ENCODE results near the gene PRR7.

PRR7 gene

DNA sequence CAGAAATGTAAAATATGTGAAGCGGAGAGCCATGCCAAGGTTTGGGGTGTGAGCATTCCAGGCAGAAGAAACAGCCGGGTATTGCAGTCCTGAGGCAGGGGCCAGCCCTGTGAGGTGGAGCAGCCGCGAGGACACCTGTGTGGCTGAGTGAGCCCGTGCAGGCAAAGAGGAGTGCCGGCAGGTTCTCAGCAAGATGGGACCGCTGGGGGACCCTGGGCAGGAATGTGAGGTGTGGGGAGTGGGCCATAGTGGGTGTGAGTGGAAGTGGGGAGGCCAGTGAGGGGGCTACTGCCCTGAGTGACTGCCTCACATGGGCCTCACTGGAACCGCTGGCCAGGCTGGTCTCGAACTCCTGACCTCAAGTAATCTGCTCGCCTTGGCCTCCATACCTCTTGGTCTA, 8.1 kb upstream of the PRR7 start:
- DNase-seq (ENCODE audit: low read depth) = no peak
- H3K4me3 ChIP-seq (ENCODE audit: low read length) = no peak overlapping the region
- TF ChIP-seq, protein P1, sequence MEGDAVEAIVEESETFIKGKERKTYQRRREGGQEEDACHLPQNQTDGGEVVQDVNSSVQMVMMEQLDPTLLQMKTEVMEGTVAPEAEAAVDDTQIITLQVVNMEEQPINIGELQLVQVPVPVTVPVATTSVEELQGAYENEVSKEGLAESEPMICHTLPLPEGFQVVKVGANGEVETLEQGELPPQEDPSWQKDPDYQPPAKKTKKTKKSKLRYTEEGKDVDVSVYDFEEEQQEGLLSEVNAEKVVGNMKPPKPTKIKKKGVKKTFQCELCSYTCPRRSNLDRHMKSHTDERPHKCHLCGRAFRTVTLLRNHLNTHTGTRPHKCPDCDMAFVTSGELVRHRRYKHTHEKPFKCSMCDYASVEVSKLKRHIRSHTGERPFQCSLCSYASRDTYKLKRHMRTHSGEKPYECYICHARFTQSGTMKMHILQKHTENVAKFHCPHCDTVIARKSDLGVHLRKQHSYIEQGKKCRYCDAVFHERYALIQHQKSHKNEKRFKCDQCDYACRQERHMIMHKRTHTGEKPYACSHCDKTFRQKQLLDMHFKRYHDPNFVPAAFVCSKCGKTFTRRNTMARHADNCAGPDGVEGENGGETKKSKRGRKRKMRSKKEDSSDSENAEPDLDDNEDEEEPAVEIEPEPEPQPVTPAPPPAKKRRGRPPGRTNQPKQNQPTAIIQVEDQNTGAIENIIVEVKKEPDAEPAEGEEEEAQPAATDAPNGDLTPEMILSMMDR (IDR thresholded peaks at IDR 0.05; ENCODE audit: insufficient read depth, low read depth, low read length, missing control alignments) = no peak

DNA sequence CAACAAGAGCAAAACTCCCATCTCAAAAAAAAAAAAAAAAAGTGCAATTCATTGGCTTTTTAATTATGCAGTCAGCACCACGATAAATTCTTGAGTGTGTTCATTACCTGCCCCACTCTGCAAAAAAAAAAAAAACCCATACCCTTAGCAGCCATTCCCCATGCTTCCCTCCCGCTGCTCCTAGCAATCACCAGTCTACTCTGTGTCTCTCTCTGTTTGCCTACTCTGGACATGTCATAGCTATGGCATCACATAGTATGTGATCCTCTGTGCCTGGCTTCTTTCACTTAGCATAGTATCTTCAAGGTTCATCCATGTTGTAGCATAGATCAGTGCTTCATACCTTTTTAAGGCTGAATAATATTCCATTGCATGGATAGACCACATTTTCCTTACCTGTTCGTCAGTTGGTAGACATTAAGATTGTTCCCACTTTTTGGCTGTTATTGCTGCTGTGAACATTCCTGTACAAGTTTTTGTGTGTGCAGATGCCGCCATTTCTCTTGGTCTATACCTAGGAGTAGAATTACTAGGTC, 7.0 kb upstream of the PRR7 start:
- TF ChIP-seq, protein P1 (IDR thresholded peaks at IDR 0.05; ENCODE audit: insufficient read depth, low read depth, low read length, missing control alignments) = no peak
- no peak for DNase-seq (ENCODE audit: low read depth)
- no peak overlapping the region for H3K4me3 ChIP-seq (ENCODE audit: low read length)

DNA sequence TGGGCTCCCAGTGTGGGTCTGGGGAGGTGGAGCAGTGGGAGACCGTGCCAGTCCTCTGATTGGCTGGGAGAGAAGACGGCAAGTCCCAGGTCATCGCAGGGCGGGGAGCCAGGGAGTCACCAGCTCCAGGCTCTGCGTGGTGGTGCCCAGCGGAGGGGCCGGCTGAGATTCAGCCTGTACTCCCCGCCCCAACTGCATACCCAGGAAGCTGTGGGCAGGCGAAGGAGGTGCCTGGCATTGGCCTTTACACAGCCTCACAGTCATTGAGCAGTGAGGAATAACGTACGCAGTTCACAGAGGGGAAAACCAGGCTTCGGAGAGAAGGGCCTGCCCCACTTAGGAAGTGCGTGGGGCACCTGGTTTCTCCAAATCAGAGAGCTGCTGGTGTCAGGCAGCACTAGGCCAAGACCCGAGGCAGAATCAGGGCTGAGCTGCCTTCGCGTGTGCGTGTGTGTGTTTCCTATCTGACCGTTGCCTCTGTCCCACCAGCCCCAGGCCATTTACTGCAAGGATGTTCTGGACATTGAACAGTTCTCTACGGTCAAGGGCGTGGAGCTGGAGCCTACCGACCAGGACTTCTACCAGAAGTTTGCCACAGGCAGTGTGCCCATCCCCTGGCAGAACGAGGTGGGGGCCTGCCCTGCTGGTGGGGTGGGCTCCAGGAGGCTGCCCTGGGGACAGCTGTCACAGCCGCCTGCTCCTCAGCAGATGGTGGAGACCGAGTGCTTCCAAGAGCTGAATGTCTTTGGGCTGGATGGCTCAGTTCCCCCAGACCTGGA, 6.2 kb upstream of the PRR7 start:
- TF ChIP-seq, protein P1 (IDR thresholded peaks at IDR 0.05; ENCODE audit: insufficient read depth, low read depth, low read length, missing control alignments) = no peak
- DNase-seq (ENCODE audit: low read depth) = no peak
- H3K4me3 ChIP-seq (ENCODE audit: low read length) = no peak overlapping the region

DNA sequence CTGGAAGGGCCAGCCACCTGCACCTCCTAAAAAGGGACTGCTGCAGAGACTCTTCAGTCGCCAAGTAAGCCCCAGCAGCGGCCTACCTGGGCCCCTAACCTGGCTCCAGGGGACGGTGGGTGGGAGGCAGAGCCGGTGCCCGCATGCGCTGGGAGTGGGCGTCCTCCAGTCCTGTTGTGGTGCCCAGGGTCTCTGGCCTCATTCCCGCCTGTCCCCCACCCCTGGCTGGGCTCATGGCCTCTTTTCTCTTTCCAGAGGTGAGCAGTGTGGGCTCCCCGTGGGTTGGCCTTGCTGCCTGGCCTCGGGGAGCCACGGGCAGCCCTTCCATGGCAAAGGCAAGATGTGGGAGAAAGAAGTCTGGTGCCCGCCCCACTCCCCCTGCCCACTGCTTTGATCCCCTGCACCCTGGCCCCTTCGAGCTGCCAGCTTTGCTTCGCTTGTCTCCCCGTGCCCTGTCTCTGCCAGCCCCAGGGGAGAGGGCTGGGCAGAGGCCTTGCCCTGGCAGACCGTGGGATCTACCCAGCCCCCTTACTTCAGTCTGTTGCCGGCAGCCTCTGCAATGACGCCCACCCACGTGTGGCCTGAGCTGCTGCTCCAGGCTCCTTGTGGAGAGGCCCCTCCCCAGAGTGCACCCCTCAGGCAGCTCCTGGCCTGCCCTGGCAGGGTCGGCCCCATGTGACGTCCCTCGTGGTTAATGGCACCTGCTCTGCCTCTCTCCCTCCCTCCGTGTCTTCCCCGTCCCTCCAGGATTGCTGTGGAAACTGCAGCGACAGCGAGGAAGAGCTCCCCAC, 5.4 kb upstream of the PRR7 start:
- DNase-seq (ENCODE audit: low read depth) = no peak
- TF ChIP-seq, protein P1 (IDR thresholded peaks at IDR 0.05; ENCODE audit: insufficient read depth, low read depth, low read length, missing control alignments) = no peak

DNA sequence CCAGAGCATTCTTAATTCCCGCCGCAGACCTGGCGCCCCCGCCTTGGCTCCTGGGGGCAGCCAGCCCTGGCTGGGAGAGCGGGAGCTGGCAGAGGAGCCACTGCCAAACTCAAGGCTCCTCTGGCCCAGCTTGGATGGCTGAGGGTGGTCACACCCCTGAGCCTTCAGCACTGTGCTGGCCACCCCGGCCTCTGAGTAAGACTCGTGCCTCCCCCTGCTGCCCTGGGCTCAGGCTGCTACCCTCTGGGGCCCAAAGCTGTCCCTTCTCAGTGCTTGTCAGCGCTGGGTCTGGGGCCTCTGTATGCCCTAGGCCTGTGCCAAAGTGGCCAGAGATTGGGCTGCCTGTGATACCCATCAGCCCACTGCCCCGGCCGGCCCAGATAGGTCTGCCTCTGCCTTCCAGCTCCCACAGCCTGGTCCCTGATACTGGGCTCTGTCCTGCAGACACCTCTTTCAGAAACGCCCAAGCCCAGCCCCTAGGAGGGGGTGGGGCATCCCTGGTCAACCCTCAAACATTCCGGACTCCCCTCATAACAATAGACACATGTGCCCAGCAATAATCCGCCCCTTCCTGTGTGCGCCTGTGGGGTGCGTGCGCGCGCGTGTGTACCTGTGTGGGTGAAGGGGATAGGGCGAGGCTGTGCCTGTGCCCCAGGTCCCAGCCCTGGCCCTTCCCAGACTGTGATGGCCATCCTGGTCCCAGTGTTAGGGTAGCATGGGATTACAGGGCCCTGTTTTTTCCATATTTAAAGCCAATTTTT, 4.4 kb upstream of the PRR7 start:
- H3K4me3 ChIP-seq (ENCODE audit: low read length) = no peak overlapping the region
- TF ChIP-seq, protein P1 (IDR thresholded peaks at IDR 0.05; ENCODE audit: insufficient read depth, low read depth, low read length, missing control alignments) = no peak
- DNase-seq (ENCODE audit: low read depth) = no peak

More for the DNA sequence above, 5.4 kb upstream of the PRR7 start:
- H3K4me3 ChIP-seq (ENCODE audit: low read length) = no peak overlapping the region

DNA sequence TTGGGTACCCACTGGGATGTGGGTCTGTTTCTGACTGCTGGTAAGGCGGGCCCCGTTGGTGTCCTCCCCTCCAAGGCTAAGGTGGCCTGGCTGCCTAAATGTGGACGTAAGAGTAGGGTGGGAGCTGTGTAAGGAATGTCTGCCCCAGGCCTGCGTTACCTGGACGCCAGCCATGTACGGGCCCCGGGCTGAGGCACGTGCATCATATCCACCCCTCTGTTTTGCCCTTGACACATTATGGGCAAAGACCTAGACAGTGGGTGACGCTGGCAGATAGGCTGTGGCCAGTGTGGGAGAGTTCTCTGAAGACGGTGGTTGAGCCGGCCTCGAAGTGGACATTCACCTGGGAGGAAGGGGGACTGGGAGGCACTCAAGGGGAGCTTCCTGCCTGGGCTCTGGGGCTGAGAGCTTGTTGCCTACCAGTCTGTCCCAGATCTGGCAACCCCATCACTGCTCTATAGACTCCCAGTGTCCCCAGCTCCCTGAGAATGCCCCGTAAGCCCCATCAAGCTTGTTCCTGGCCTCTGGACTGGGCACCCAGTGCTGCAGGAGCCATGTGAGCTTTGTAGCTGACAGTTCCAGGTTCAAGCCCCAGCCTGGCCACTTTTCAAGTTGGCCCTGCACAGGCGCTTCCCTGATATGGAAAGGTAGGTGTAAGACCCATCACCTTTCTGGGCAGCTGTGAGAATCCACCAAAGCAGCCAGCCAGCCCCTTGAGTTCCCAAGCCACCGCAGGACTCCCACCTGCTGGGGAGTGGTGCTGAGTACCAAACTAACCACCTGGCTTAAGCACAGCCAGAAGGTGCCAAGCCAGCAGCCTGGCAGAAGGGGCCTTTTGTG, 3.2 kb upstream of the PRR7 start:
- no peak for DNase-seq (ENCODE audit: low read depth)
- TF ChIP-seq, protein P1 (IDR thresholded peaks at IDR 0.05; ENCODE audit: insufficient read depth, low read depth, low read length, missing control alignments) = no peak
- no peak overlapping the region for H3K4me3 ChIP-seq (ENCODE audit: low read length)

Data from epithelial cell of esophagus (primary cell).